Measurements from ENCODE around the gene TAOK1. TPM values are rescaled to one million over a fixed set of nuclear protein-coding genes. Genes with fewer than 3 reads are reported as not detected.

TAOK1 gene
- total and polyA plus RNA-seq, 10 of the 15 experiments (the other 5 are each of a cell fraction or from before 2014, with no cell fraction given): 2.0 to 27.1 (median 11.8) TPM

GRCh38 chr17:29518359-29518758, 128.2 kb downstream of the TAOK1 start:
- H2AFZ ChIP-seq (ENCODE audit: control insufficient read depth, low read depth, low read length): no peak overlapping the region
- BruUV-seq (replicated peaks): no TSS peak
- DNase-seq (ENCODE audit: low read depth, low spot score): no peak
- intact Hi-C loops (cut with micrococcal nuclease; ENCODE audit: unreplicated experiment) (loop anchor here (10.0 kb wide), 1 partner anchor 124 kb away; the partner anchor contains the start of gene TAOK1), in situ Hi-C loops (cut with MboI) (no loop called here)
- no peaks in the 10 kb centered on the region for H3K9me3 ChIP-seq (replicated peaks; ENCODE audit: control insufficient read depth, insufficient read depth, low read length)
- no peak overlapping the region for H3K4me2 ChIP-seq (ENCODE audit: control insufficient read depth, insufficient read depth)
- no peak overlapping the region for H3K9ac ChIP-seq (ENCODE audit: control insufficient read depth, insufficient read depth, low read length)
- no peaks in the 10 kb centered on the region for H4K20me1 ChIP-seq (ENCODE audit: control insufficient read depth, insufficient read depth)
- ChIA-PET POLR2A (no interaction called here), SMC1A (ENCODE audit: uncharacterized antibody, unreplicated experiment) (no interaction called here), RAD21 (ENCODE audit: unreplicated experiment) (no interaction called here), CTCF (interaction anchor here (0.9 to 1.4 kb wide), 2 partner anchors 14 to 149 kb away, joined by 3 read pairs; no protein-coding TSS in a partner anchor)
- no peak overlapping the region for H3K4me3 ChIP-seq
- H3K4me1 ChIP-seq (ENCODE audit: control insufficient read depth, insufficient read depth, low read length): no peaks in the 10 kb centered on the region
- H3K27me3 ChIP-seq (replicated peaks in 1 of 2; ENCODE audit: control insufficient read depth in 2 of 2, insufficient read depth in 2 of 2, low read length in 1 of 2): no peaks in the 10 kb centered on the region
- TF ChIP-seq IKZF2 (IDR thresholded peaks at IDR 0.05): no peak
- TF ChIP-seq ASH2L (IDR thresholded peaks at IDR 0.05; ENCODE audit: borderline replicate concordance, low read depth): no peak
- TF ChIP-seq SIN3A (IDR thresholded peaks at IDR 0.05; ENCODE audit: low read depth, low read length): no peak
- TF ChIP-seq, protein P1, sequence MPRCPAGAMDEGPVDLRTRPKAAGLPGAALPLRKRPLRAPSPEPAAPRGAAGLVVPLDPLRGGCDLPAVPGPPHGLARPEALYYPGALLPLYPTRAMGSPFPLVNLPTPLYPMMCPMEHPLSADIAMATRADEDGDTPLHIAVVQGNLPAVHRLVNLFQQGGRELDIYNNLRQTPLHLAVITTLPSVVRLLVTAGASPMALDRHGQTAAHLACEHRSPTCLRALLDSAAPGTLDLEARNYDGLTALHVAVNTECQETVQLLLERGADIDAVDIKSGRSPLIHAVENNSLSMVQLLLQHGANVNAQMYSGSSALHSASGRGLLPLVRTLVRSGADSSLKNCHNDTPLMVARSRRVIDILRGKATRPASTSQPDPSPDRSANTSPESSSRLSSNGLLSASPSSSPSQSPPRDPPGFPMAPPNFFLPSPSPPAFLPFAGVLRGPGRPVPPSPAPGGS (IDR thresholded peaks at IDR 0.05; ENCODE audit: borderline replicate concordance, insufficient read depth, low read depth, low read length, poor library complexity, severe bottlenecking): no peak
- TF ChIP-seq NFYB (IDR thresholded peaks at IDR 0.05; ENCODE audit: insufficient read depth, low read depth, low read length): no peak
- H3K27ac ChIP-seq (ENCODE audit: control insufficient read depth, insufficient read depth): no peak overlapping the region
- peaks cover 4 to 16% of the 10 kb centered on the region in 2 experiments for H3K36me3 ChIP-seq (ENCODE audit: control insufficient read depth in 2 of 2, insufficient read depth in 2 of 2, low read length in 1 of 2)
- ATAC-seq: no peak
- H3K79me2 ChIP-seq (ENCODE audit: control insufficient read depth, insufficient read depth, low read length): no peaks in the 10 kb centered on the region
- FAIRE-seq: no peak
- 100% methylated on average over 1 of the region's 1 CpG for WGBS (ENCODE audit: insufficient coverage, insufficient replicate concordance, low lambda C conversion rate, missing lambda C conversion rate)

DNA sequence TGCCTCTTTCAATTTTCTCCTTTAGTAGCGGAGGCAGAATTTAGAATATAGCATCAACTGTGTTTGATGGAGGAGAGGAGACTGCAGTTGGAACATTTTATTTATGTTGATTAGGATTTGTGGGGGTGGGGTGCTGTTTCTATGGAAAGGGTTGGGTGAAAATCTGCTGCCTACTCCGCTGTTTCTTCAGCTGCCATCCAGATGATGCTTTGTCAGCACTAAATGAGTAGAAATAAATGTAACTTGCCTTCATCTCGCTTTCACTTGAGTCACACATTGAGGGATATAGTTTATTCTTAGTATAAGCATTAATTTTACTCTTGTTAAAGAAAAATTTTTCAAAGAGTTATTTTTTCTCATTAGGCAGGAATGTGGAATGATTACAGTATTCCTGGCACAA, 134.5 kb downstream of the TAOK1 start:
- DNase-seq (ENCODE audit: low read depth, low spot score) (no peak), FAIRE-seq (no peak), ATAC-seq (no peak)
- ChIA-PET CTCF (interaction anchor here (0.6 to 3.3 kb wide), 6 partner anchors 9 to 559 kb away, joined by 3 to 16 read pairs (median 7); no protein-coding TSS in a partner anchor), POLR2A (interaction anchor here (0.6 kb wide), 1 partner anchor 9 kb away, joined by 3 read pairs; no protein-coding TSS in a partner anchor), RAD21 (ENCODE audit: unreplicated experiment) (no interaction called here), SMC1A (ENCODE audit: uncharacterized antibody, unreplicated experiment) (interaction anchor here (1.1 to 2.2 kb wide), 2 partner anchors 9 to 155 kb away, joined by 3 to 10 read pairs; no protein-coding TSS in a partner anchor)
- H3K9ac ChIP-seq (ENCODE audit: control insufficient read depth, insufficient read depth, low read length): no peak overlapping the region
- H3K79me2 ChIP-seq (ENCODE audit: control insufficient read depth, insufficient read depth, low read length): no peaks in the 10 kb centered on the region
- no peaks in the 10 kb centered on the region for H3K9me3 ChIP-seq (replicated peaks; ENCODE audit: control insufficient read depth, insufficient read depth, low read length)
- intact Hi-C loops (cut with micrococcal nuclease; ENCODE audit: unreplicated experiment) (no loop called here), in situ Hi-C loops (cut with MboI) (no loop called here)
- WGBS (ENCODE audit: insufficient coverage, insufficient replicate concordance, low lambda C conversion rate, missing lambda C conversion rate): 100% methylated on average over 3 of the region's 3 CpGs
- H3K4me2 ChIP-seq (ENCODE audit: control insufficient read depth, insufficient read depth): no peak overlapping the region
- no peaks in the 10 kb centered on the region for H3K27me3 ChIP-seq (replicated peaks in 1 of 2; ENCODE audit: control insufficient read depth in 2 of 2, insufficient read depth in 2 of 2, low read length in 1 of 2)
- no peak overlapping the region for H2AFZ ChIP-seq (ENCODE audit: control insufficient read depth, low read depth, low read length)
- H3K4me3 ChIP-seq: no peak overlapping the region
- no peaks in the 10 kb centered on the region for H3K4me1 ChIP-seq (ENCODE audit: control insufficient read depth, insufficient read depth, low read length)
- BruUV-seq (replicated peaks): no TSS peak
- H3K36me3 ChIP-seq (ENCODE audit: control insufficient read depth in 2 of 2, insufficient read depth in 2 of 2, low read length in 1 of 2): peaks cover 0 to 19% of the 10 kb centered on the region in 2 experiments
- H3K27ac ChIP-seq (ENCODE audit: control insufficient read depth, insufficient read depth): no peak overlapping the region
- no peaks in the 10 kb centered on the region for H4K20me1 ChIP-seq (ENCODE audit: control insufficient read depth, insufficient read depth)
- TF ChIP-seq BCL11A (IDR thresholded peaks at IDR 0.05; ENCODE audit: low read depth, low read length) (no peak), YY1 (IDR thresholded peaks at IDR 0.05; ENCODE audit: low read depth, low read length) (no peak), ZBTB33 (IDR thresholded peaks at IDR 0.05) (no peak), FOXK2 (IDR thresholded peaks at IDR 0.05) (no peak), TARDBP (IDR thresholded peaks at IDR 0.05; ENCODE audit: borderline replicate concordance) (no peak), ETV6 (conservative IDR thresholded peaks at IDR 0.05 in 1 of 2, IDR thresholded peaks at IDR 0.05 in 1 of 2; ENCODE audit: borderline replicate concordance in 1 of 2, low read depth in 1 of 2) (no peak)

All from GM12878 (cell line).